Thyroid gland (tissue), 4 donors: ENCODE data around the gene RXFP1. TPM values are rescaled to one million over a fixed set of nuclear protein-coding genes. Genes with fewer than 3 reads are reported as not detected.

Experiments
- DNase-seq, 2 donors: peaks; one replicate each; pipeline ENCODE4 v3.0.0-alpha.2; 2019
- H3K27ac ChIP-seq, 3 donors: fragments of 200-600 bp; sonication (generic); 1 replicate in 2 of 3; 2 replicates in 1 of 3; pipeline ENCODE4 v1.5.1; 2016 to 2019; ENCODE audit warnings: mild to moderate bottlenecking in 1 of 3, moderate library complexity in 1 of 3
- H3K27me3 ChIP-seq: fragments of 200-600 bp; sonication (generic); one replicate; pipeline ENCODE4 v1.5.1; 2019
- H3K36me3 ChIP-seq, 2 donors: fragments of 200-600 bp; sonication (generic); one replicate each; pipeline ENCODE4 v1.5.1; 2016 to 2019
- H3K4me1 ChIP-seq, 2 donors: fragments of 200-600 bp; sonication (generic); one replicate each; pipeline ENCODE4 v1.5.1; 2017 to 2019
- H3K4me3 ChIP-seq, 3 donors: fragments of 200-600 bp; sonication (generic); replicated peaks in 1 of 3; 1 replicate in 2 of 3; 2 replicates in 1 of 3; pipeline ENCODE4 v1.5.1; 2016; ENCODE audit warnings: mild to moderate bottlenecking in 1 of 3
- H3K9me3 ChIP-seq: fragments of 200-600 bp; sonication (generic); one replicate; pipeline ENCODE4 v1.5.1; 2017
- CTCF ChIP-seq, 6 experiments: fragments of 200-600 bp in 3 of 6; fragments of 450-650 bp in 3 of 6; sonication (generic) in 3 of 6; IDR thresholded peaks; one replicate each; pipeline ENCODE4 v1.5.1; 2016 to 2019; ENCODE audit warnings: antibody characterized with exemption in 6 of 6, mild to moderate bottlenecking in 2 of 6, inconsistent platforms in 1 of 6, moderate library complexity in 1 of 6
- POLR2A ChIP-seq, 2 donors: fragments of 450-650 bp; IDR thresholded peaks; one replicate each; pipeline ENCODE4 v1.6.1; 2017; ENCODE audit warnings: antibody characterized with exemption in 2 of 2, mild to moderate bottlenecking in 2 of 2, moderate library complexity in 1 of 2
- WGBS, 2 donors: methylation state at CpG; one replicate each; pipeline ENCODE4 v1.1.5; 2017; 5-methylcytosine and 5-hydroxymethylcytosine counted together
- intact Hi-C: fragments of 100-400 bp; cut with DNase I; formaldehyde crosslinking; loops from one replicate; pipeline ENCODE4 v1.15.1; 2023
- total RNA-seq, 4 donors: library from RNA; depleted of rRNA; stranded (reverse); fragments of >200 nt; gene quantifications; one replicate each; pipeline ENCODE4 v1.2.3, GENCODE V29; 2016

Gene RXFP1
- total RNA-seq, 4 donors from 2014 or later: 0.13 to 3.5 (median 0.63) TPM

DNA sequence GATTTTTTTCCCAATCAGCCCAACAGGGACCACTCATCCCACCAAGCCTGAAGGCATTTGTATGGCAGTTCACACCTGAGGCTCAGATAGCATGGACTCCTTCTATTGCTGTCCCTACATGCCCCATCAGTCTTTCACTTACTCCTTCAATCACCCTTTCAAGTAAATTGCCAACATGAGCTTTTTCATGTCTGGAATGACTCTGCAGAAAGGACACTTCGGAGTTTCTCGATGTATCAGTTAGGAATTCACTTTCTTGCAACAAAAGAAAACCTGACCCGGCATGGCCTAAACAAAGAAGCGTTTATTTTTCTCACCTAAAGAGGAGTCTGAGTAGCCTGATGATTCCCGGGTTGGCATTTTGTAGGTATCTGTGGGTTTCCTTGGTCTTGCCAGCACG, 38.6 kb downstream of the RXFP1 start:
- intact Hi-C loops: no loop called here
- H3K4me3 ChIP-seq: no peak overlapping the region
- TF ChIP-seq POLR2A (IDR thresholded peaks at IDR 0.05): no peak
- no peak for TF ChIP-seq CTCF (IDR thresholded peaks at IDR 0.05)
- H3K27me3 ChIP-seq: no peaks in the 10 kb centered on the region
- H3K36me3 ChIP-seq: no peaks in the 10 kb centered on the region
- DNase-seq: no peak
- H3K9me3 ChIP-seq: no peaks in the 10 kb centered on the region
- H3K4me1 ChIP-seq: no peaks in the 10 kb centered on the region
- H3K27ac ChIP-seq: no peak overlapping the region
- WGBS, 2 donors: 82 to 85% methylated on average over 6 of the region's 6 CpGs

DNA sequence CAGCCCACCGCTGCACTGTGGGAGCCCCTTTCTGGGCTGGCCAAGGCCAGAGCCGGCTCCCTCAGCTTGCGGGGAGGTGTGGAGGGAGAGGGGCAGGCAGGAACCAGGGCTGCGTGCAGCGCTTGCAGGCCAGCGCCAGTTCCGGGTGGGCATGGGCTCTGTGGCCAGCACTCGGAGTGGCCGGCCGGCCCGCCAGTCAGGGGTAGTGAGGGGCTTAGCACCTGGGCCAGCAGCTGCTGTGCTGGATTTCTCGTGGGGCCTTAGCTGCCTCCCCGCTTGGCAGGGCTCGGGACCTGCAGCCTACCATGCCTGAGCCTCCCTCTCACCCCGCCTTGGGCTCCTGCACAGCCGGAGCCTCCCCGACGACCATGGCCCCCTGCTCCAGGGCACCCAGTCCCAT, 45.2 kb downstream of the RXFP1 start:
- WGBS, 2 donors: 60 to 97% methylated on average over 1 to 18 of the region's 18 CpGs
- TF ChIP-seq POLR2A (IDR thresholded peaks at IDR 0.05): no peak
- no peak for TF ChIP-seq CTCF (IDR thresholded peaks at IDR 0.05)
- Histone ChIP-seq H3K9me3 (no peaks in the 10 kb centered on the region), H3K27ac (no peak overlapping the region), H3K4me3 (no peak overlapping the region), H3K36me3 (no peaks in the 10 kb centered on the region), H3K27me3 (no peaks in the 10 kb centered on the region), H3K4me1 (no peaks in the 10 kb centered on the region)
- no peak for DNase-seq
- intact Hi-C loops: no loop called here

GRCh38 chr4:158571736-158572135, 50.1 kb downstream of the RXFP1 start:
- Histone ChIP-seq H3K9me3 (no peaks in the 10 kb centered on the region), H3K27me3 (no peaks in the 10 kb centered on the region), H3K36me3 (no peaks in the 10 kb centered on the region), H3K4me3 (no peak overlapping the region), H3K4me1 (no peaks in the 10 kb centered on the region), H3K27ac (no peak overlapping the region)
- intact Hi-C loops: no loop called here
- TF ChIP-seq POLR2A (IDR thresholded peaks at IDR 0.05): no peak
- WGBS, 2 donors: 87 to 90% methylated on average over 6 of the region's 6 CpGs
- no peak for DNase-seq

DNA sequence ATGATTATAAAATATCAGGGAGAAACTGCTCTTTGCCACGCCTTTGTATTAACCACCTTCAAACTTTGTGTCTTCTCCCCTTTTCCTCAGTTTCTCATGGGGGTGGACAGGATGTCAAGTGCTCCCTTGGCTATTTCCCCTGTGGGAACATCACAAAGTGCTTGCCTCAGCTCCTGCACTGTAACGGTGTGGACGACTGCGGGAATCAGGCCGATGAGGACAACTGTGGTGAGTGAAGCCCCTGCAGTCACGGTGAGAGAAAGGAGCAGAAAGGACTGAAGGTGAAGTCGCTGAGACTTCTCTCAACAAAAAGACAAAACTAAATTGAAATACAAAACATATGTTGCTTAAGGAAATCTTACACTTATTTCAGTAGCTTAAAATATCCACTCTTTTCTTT, 50.9 kb downstream of the RXFP1 start:
- H3K27ac ChIP-seq: no peak overlapping the region
- DNase-seq: no peak
- intact Hi-C loops: no loop called here
- no peaks in the 10 kb centered on the region for H3K36me3 ChIP-seq
- no peak for TF ChIP-seq POLR2A (IDR thresholded peaks at IDR 0.05)
- no peak for TF ChIP-seq CTCF (IDR thresholded peaks at IDR 0.05)
- 84 to 90% methylated on average over 7 of the region's 7 CpGs for WGBS, 2 donors
- no peaks in the 10 kb centered on the region for H3K27me3 ChIP-seq
- no peaks in the 10 kb centered on the region for H3K4me1 ChIP-seq
- H3K9me3 ChIP-seq: no peaks in the 10 kb centered on the region
- H3K4me3 ChIP-seq: no peak overlapping the region

- Histone ChIP-seq H3K36me3 (no peaks in the 10 kb centered on the region), H3K27me3 (no peaks in the 10 kb centered on the region), H3K27ac (no peak overlapping the region), H3K4me3 (no peak overlapping the region), H3K9me3 (no peaks in the 10 kb centered on the region), H3K4me1 (no peaks in the 10 kb centered on the region)
- intact Hi-C loops: no loop called here
- TF ChIP-seq CTCF (IDR thresholded peaks at IDR 0.05) (no peak), POLR2A (IDR thresholded peaks at IDR 0.05) (no peak)
- DNase-seq: no peak
- 47 to 52% methylated on average over 1 of the region's 1 CpG for WGBS, 2 donors
These were observed 56.8 kb downstream of the RXFP1 start for GRCh38 chr4:158578476-158578875.

GRCh38 chr4:158580064-158580463, 58.4 kb downstream of the RXFP1 start:
- intact Hi-C loops: no loop called here
- no peak overlapping the region for H3K27ac ChIP-seq
- WGBS, 2 donors: 24 to 25% methylated on average over 1 of the region's 1 CpG
- no peaks in the 10 kb centered on the region for H3K4me1 ChIP-seq
- no peaks in the 10 kb centered on the region for H3K27me3 ChIP-seq
- no peaks in the 10 kb centered on the region for H3K36me3 ChIP-seq
- no peaks in the 10 kb centered on the region for H3K9me3 ChIP-seq
- no peak for DNase-seq
- H3K4me3 ChIP-seq: no peak overlapping the region
- TF ChIP-seq POLR2A (IDR thresholded peaks at IDR 0.05): no peak
- no peak for TF ChIP-seq CTCF (IDR thresholded peaks at IDR 0.05)
